CD4-positive, alpha-beta T cell treated with Interleukin-6 at 100 ng/mL for 8 hours (primary cell): ENCODE measurements around the gene MYO10.

Experiments used
- DNase-seq: peaks from one replicate; pipeline ENCODE4 v3.0.0-alpha.2; 2020; ENCODE audit warnings: mixed read lengths, low spot score

The MYO10 gene

DNA sequence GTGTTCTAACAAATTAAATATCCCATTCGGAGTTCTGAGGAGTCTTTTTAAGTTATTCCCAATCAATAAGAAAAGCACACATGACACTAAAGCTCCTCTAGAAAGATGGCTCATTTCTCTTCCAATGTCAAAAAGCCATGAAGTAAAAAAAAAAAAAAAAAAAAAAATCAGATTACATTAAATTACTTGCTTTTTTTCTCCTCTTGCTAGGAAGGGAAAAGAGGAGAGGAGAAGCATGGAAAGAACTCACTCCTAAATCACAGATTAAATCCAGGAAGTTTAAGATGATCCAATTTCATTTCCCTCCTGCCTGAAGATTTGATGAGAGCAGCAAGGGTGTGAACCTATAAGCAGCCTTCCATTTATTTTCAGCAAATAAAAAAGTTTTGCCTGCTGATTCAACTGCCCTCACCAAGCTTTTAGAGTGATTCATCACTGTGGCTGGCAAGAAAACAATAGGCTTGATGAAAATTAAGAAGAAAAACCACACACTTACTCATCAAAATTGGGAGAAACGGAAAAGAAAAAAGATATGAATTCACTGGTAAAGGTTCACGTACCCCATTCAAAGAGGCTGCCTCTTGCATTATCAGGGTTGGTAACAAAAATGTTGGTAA is 19.7 kb downstream of the MYO10 start:
- no peak for DNase-seq

DNA sequence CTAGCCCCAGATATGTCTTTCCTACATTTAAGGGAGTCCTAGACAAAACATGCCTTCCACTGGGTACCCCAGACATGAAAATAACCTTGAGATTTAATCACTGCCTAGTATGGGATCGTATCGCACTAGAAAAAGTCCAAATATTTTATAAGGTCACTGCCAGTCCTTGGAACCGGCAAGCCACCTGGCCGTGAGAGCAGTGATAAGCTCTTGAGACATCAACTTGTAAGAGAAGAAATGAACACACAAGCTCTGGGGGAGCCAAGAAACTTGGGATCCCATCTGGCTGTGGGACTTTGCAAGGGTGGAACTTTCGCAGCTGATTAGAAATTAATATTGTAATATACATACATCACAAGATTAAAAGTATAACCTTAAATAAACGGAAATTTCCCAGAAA is 21.5 kb downstream of the MYO10 start:
- no peak for DNase-seq

DNA sequence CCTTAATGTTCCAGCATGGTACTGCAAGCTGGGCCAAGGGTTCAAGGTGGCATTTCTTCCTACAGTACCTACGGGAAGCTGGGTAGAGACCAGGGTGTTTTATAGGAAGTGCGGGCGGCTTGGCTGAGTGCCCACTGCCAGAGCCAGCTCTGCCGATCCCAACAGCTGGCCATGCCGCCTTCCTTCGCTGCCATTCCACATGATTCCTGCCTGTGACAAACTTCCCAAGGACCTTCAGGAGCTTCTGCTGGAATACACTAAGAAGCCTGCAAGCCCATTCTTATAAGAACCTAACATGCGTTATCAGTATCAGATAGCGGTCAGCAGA is 22.0 kb downstream of the MYO10 start:
- no peak for DNase-seq

DNA sequence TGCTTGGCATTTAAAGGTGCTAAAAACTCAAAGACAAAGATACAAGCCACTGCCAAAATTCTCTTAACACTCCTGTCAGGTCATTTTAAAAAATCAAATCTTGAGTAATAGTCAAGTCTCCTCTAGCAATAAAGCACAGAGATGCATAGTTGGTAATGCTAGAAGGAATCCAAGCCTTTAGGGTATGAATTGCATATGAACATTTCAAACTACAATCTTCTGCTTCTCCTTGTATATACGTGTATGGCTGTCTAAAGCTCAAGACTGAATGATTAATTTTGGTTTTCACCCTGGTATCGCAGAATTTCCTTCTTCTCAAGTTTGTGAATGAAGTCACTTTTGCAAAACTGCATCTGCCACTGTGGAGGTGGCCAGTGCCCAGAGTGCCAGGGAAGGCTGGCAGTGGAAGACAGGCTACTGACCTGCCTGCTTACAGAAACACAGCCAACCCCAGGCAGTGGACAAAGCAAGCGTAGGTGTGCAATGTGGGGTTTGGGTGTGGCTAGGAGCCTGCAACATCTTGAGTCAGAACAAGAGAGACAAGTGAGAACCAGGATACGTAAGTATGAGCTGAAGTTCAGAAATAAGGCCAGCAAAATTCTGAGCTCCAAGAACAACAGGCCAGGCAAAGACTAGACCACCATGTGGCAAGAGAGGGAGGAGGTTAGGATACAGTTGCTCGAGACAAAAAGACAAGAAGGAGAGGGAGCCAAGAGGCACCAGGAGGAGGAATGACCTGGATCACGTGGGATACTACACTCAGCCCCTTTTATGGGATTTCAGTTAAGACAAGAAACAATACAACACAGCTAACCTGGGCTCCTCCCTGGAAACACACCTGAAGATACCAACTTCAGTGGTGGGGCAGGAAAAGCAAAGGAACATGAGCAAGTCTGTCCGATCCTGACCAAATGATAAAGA is 22.6 kb downstream of the MYO10 start:
- DNase-seq: no peak

DNA sequence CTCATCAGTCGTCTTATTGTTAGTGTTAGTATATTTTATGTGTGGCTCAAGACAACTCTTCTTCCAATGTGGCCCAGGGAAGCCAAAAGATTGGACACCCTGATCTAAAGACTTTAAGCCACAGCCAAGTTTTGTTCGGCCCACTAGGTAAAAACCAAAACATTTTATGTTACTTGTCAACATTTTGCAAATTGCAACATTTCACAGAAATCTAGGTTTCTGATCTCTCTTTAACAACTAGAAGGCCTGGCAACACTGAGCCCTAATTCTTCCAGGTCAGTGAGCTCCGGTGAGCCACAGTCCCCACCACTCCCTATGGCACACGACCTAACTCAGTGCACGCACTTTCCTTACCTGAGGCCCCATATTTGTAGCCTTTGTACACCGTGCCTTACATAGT is 24.0 kb downstream of the MYO10 start:
- no peak for DNase-seq

DNA sequence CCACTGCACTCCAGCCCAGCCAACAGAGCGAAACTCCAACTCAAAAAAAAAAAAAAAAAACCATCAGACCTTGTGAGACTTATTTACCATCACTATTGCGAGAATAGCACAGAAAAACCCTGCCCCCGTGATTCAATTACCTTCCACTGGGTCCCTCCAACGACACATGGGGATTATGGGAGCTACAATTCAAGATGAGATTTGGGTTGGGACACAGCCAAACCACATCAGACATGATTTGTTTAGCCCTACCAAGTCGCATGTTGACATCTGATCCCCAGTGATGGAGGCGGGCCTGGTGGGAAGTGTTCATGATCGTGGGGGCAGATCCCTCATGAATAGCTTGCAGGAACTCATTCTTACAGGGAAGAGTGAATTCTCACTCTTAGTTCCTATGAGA is 26.6 kb downstream of the MYO10 start:
- no peak for DNase-seq

DNA sequence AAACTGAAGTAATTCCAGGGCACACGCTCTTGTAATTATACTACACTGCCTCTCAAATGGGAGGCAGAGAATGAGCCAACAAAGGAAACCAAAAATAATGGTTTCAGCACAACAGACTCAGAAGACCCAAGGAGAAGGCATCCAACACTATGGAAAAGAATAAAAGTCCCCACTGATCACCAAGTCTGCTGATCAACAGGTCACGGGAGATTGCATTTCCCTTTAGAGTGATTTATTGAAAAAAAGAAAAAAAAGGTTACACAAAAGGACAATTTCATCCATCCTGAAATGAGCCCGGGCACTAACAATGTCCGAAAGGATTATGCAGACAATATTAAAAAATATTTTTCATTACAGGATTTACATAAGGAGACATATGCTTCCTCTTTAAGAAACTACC is 28.8 kb downstream of the MYO10 start:
- DNase-seq: no peak

DNA sequence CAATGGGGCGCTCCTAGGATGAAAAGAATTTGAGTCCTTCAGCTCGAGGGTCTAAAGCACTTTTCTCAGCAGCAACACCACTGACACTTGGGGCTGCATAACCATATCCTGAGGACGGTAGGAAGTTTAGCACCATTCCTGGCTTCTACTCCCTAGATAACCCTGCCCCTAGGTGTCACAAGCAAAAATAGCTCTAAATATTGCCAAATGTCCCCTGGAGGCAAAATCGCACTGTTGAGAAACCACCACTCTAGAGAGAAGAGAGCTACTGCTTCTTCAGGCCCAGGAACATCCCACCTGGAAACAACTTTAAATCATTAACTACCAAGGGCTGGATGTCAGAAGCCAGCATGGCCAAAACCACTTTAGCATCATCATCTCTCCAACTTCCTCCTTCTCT is 29.8 kb downstream of the MYO10 start:
- DNase-seq: no peak

DNA sequence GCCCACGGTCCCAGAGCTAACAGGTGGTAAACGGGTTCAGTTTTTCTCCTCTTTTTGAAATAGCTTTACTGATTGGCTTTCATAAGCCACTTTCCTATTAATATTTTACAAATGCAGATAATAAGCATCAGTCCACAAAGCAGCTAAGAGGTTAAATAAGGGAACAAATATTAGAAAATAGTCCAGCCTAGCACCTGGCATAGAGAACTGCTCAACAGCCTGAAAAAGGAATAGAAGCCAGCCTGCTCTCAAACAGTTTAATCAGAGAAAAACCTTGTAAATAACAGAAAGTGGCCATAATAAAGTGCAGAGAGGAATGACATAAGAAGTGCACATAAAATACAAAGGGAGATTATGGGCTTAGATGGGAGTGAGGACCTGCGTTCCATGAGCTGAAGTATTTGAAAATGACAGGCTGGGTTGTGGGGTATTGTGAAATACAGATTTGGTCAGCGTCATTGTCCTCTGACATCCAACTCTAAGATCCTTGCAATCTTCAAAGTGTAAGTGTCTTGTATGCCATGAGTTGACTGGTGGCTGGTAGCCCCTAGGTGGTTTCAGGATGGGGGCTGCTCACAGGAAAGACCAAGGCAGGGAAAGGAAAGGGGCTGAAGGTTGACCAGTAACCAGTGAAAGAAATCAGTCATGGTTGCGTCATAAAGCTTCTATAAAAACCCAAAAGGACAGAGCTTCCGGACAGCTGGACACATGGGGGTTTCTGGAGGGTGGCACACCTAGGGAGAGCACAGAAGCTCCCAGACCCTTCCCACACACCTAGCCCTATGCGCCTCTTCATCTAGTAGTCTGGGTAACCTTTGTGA is 32.4 kb downstream of the MYO10 start:
- DNase-seq: no peak

DNA sequence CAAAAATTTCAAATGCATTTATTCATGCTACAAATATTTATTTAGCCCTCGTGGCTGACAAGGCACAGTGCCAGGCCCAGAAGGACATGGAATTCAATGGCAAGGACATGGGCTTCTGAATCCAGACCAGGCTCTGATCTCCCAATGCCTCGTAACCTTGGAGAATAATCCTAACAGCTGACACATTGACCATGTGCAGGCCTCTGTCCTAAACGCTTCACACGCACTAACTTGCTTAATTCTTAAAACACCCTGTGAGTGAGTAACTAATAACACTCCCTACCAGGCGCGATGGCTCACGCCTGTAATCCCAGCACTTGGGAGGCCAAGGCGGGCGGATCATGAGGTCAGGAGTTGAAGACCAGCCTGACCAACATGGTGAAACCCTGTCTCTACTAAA is 33.2 kb downstream of the MYO10 start:
- no peak for DNase-seq

DNA sequence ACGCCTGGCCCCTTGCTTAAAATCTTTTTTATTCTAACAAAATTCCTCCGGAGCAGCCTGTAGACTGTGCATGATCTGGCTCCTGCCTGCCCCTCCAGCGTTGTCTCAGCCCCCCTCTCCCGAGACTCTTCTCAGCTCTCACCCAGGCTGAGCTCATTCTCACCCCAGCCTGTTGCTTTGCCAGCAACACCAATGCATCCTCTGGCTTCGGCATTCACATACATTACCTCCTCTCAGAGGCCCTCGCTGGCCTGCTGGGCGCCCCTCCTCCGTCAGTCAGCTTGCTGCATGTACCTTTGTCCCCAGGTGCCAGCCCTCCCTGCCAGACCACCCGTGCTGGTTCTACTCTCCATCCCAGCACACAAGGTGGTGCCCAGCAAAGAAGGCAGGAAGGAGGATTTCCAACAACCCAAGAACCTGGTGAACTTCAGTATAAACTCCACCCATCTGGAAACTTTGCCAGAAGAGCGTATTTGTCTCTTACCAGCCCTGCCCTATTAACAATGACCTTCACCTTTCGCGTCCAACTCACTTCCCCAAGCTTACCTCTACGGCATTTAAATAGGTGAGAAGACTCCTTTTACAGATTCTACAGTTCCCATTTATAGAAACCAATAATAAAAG is 35.0 kb downstream of the MYO10 start:
- no peak for DNase-seq

DNA sequence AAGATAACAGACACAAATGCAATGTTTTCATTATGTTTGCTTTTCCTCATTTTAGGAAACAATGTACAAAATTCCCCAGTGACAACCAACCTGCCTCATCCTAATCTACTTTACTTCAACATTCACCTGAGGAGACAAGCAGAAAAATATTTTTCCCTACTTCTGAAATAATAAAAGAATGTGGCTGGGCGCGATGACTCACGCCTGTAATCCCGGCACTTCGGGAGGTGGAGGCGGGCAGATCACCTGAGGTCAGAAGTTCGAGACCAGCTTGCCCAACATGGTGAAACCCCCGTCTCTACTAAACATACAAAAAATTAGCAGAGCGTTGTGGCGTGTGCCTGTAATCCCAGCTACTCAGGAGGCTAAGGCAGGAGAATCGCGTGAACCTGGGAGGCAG is 36.9 kb downstream of the MYO10 start:
- no peak for DNase-seq

DNA sequence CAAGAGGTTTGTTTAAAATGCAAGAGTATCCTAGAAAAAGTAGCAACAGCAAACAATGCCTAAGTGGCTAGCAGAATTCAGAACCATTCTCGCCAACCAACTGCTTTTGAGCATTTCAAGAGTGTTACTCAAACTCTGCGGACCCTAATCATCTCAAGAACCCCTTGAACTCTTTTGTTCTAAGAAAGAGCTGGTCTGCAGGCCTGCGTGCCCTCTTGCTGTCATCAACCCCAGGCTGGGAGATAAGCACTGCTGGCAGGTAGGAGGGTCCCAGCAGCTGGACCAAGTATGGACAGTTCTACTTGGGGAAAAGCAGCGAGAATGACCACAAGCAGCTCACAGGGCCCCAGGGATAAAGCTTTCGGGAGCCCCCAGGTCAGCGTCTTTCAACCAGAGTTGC is 38.3 kb downstream of the MYO10 start:
- no peak for DNase-seq

DNA sequence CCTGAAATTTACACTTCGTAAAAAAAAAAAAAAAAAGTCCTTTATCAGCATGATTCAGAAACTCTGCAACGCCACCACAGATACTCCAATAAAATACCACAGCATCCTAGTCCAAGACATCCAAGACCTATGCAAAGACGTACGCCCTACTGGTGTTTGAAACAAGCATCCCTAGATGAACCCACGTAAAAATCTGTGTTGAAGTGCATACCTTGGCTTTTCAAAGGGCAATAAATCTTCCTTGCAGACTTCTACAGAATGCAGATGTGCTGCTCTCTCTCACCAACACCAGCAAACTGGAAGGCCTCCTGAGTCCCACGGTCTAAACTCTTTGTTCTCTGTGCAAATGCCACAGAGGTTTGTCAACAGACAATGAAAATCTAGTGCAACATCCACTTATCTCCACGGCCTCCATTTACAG is 38.8 kb downstream of the MYO10 start:
- DNase-seq: no peak

DNA sequence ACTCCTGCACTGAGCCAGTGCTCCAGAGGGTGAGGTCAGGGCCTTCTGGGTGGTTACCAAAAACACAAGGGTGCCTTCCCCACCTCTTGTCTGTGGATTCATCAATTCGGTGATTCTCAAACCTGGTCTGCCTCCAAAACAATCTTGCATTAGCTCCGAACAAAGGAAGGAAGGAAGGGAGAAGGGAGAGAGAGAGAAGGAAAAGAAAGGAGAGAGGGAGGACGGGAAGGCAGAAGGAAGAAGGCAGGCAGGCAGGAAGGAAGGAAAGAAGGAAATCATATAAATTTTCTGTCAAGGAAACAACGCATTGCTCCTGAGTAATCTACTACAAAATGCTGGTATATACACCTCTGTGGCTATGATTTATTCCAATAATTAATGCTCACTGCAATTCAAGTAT is 39.3 kb downstream of the MYO10 start:
- no peak for DNase-seq

DNA sequence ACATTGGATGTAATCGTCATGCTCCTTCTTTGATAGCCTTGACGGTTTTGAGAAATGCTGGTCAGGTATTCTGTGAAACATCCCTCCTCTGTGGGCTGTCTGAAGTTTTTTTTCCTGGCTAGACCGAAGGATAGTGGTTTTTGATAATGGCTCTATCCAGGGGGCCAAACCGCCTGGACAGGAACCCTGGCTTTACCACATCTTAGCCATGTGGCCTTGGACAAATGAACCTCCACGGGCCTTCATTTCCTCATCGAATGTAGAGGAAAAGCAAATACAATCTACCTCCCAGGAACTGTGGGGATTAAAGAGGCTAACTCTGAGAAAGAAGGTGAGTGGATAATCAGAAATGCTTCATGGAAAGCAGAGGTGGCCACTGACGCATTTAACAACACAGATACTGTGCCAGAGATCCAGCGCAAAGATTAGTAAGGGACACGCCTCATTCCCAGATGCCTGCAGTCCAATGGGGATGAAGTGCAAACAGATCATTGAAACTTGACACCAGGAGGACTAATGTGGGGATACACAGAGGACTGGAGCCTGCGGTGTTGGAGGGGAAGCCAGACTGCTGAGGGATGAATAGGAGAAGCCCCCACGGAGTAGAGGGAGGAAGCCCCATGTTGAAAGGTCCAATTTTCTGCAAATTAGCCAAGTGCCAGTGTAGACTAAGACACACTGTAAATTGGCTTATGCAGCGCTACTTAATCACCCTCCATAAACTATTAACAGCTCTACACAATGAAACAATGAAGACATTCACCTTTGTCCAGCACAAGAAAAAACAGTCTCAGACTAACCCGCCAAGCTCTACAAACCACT is 41.6 kb downstream of the MYO10 start:
- DNase-seq: no peak

DNA sequence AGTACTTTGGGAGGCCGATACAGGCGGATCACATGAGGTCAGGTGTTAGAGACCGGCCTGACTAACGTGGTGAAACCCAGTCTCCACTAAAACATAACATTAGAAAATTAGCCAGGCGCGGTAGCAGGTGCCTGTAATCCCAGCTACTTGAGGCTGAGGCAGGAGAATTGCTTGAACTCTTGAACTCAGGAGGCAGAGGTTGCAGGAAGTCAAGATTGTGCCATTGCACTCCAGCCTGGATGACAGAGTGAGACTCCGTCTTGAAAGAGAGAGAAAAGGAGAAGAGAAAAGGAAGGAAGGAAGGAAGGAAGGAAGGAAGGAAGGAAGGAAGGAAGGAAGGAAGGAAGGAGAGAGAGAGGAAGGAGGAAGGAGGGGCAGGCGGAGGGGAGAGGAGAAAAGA is 45.1 kb downstream of the MYO10 start:
- no peak for DNase-seq

DNA sequence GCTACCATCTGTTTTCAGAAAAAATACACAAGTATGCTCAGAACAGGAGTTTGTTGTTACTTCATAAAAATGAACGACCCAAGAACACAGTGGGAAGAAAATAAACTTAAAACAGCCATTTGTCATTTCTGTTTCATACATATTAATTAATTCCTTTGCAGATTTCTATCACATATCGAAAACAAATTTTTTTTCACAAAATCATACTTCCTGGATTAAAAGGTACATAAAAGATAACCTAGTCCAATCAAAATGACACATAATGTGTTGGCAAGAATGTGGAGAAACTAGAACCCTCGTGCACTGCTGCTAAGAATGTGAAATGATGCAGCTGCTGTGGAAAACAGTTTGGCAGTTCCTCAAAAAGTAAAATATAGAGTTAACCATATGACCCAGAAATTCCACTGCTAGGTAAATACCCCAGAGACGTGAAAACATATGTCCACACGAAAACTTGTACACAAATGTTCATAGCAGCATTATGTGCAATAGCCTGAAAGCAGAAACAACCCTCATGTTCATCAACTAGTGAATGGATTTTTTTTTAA is 46.0 kb downstream of the MYO10 start:
- no peak for DNase-seq

DNA sequence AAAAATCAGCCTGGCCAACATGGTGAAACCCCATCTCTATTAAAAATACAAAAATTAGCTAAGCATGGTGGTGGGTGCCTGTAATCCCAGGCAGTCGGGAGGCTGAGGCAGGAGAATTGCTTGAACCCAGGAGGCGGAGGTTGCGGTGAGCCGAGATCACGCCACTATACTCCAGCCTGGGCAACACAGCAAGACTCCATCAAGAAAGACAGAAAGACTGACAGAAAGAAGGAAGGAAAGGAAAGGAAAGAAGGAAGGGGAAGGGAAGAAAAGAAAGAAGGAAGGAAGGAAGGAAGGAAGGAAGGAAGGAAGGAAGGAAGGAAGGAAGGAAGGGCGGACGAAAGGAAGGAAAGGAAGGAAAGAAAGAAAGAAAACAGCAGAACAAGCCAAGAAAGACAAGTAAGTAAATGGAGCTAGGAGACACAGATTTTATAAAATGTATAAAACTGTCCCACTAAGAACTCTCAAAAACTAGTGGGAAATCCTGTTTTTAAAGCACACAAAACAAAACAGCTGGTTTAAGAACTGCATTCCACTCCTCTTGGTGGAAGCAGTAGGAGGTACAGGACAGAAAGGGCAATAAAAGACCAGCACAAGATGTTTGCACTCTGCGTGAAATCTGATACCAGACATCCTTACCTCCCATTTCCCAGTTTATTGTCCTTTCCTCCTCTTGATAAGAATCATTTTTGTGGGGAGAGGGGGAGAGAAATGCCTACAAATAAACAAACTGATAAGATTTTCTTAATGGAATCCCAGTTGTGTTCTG is 46.7 kb downstream of the MYO10 start:
- DNase-seq: no peak

DNA sequence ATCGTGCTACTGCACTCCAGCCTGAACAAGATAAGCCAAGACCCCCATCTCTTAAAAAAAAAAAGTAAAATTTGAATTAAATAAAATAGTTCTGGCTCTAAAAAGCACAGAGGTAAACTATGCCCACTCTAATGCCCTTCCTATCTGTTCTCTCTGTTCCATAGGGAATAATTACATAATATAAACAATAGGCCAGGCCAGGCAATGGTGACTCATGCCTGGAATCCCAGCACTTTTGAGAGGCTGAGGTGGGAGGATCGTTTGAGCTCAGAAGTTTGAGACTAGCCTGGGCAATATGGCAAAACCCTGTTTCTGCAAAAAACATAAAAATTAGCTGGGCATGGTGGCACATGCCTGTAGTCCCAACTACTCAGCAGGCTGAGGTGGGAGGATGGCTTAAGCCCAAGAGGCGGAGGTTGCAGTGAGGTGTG is 47.4 kb downstream of the MYO10 start:
- no peak for DNase-seq
